ENCODE measurements around the gene DDAH1.

DNA sequence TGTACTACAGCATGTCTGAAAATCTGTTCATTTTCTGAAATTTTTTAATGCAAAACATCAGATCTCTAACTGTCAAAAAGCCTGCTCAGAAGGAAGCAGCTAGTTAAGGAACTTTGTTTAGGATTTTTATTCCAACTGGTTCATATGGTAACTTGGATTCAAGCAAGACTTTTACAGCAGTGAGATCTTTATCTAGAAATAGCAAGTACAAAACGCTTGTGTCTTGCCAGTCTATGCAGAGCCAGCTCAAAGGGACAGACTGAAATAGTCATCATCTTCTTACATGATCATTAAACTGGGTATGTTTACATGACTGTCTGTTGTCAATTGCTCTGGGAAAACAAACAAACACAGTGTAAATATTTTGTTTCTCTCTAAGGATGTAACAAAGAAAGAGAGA, 37.6 kb downstream of the DDAH1 start:
- TF ChIP-seq CTCF (IDR thresholded peaks at IDR 0.05; ENCODE audit: poor library complexity) (no peak), EZH2 (IDR thresholded peaks at IDR 0.05; ENCODE audit: borderline replicate concordance) (no peak), EZH2phosphoT487 (IDR thresholded peaks at IDR 0.05; ENCODE audit: low read depth, severe bottlenecking, unreplicated experiment) (no peak)
